ENCODE measurements around the gene DOCK2.
"Not testable (repeated sequence)": the region's sequence is repeated elsewhere in the genome, so short reads cannot be mapped to it uniquely, and the experiment has no call there.

The DOCK2 gene

DNA sequence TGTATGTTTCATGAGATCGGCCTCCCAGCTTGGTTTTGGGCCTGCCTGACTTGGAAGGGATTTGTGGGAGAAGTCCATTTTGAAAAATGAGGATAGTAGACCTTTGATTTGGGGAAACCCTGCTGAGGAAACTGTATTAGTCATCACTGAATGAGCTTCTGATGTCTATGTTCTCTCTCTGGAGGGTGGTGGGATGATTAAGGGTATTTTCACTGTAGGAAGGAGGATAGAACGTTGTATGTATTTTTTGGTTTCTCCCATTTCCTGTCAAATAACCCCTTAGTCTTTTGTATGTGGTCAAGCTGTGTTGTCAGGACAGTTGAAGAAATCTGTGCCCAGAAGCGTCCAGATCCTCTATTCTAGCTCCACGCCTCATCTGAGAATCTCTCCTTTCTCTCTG is 191.3 kb downstream of the DOCK2 start:
- DNase-seq (ENCODE audit: low read depth), result no peak

DNA sequence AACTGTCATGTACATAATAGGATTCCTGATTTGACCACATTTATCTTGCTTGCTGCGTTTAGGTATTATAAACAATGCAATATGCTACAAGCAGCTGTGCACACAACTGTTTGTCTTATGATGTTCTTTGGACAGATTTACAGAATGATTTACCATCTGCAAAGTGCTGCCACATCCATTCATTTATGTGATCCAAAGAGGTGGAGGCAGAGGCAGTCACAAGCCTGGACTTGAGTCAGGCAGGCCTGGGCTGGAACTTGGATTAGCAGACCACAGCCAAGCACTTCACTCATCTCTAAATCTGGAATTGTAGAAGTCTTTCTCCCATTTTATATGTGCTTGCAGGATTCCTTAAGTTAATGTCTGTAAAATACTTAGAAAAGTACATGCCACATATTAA is 194.3 kb downstream of the DOCK2 start:
- no peak for DNase-seq (ENCODE audit: low read depth)

DNA sequence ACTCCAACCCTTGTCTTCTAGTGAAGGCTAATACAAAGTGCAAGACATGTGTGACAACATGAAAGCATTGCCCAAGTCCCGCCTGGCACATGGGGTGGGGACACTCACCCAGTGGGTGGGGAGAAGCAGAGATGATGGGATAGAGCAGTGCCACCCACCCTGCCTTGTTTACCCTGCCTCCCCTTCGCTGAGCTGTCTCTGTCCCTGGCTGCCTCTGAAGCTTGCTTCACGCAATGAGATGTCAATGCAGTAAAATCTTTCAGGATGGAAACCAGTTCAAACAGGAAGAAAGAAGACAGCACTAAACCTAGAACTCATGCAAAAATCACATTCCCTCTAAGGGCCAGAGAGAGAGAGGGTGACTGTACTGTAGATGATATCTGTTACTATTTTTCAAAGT is 195.2 kb downstream of the DOCK2 start:
- DNase-seq (ENCODE audit: low read depth), result no peak

DNA sequence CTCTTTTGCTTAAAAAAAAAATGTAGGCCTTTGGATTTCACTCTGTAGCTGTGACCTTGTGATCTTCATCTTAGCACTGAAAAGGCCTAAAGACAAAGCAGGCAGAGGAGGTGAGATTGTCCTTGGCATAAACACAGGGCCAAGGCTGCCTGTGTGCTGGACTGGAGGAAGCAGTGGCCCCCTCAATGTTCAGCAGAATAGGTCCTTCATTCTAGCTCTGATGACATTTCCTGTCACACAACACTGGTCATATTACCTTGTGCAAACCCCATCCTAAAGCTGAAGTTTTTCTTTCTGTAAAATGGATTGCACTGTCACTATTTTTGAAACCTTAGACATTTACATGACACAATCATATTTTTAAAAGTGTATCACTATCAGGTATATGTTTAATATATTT is 195.8 kb downstream of the DOCK2 start:
- no peak for DNase-seq (ENCODE audit: low read depth)

DNA sequence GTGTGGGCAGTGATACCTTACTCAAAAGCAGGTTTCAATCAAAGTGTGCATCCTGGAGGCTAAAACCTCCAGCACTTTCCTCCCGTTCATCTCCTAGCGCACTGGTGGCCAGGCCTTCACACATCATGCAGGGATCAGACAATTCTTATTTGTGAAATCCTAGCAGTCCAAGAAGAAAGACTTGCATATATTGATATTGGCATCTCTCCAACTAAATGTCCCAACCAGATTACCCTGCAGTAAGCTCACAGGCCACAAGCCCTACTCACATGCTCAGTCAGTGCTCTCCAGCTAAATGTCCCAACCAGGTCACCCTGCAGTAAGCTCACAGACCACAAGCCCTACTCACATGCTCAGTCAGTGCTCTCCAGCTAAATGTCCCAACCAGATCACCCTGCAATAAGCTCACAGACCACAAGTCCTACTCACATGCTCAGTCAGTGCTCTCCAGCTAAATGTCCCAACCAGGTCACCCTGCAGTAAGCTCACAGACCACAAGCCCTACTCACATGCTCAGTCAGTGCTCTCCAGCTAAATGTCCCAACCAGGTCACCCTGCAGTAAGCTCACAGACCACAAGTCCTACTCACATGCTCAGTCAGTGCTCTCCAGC is 196.7 kb downstream of the DOCK2 start:
- DNase-seq (ENCODE audit: low read depth), result not testable (repeated sequence)

DNA sequence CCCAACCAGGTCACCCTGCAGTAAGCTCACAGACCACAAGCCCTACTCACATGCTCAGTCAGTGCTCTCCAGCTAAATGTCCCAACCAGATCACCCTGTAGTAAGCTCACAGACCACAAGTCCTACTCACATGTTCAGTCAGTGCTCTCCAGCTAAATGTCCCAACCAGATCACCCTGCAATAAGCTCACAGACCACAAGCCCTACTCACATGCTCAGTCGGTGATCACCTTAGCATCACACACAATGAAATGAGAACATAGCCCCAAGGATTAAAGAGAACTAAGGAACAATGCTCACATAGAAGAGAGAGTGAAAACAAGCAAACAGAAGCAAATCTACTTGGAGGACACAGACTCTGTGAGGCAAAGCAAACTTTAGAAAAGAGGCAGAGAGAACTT is 197.5 kb downstream of the DOCK2 start:
- DNase-seq (ENCODE audit: low read depth), result not testable (repeated sequence)

DNA sequence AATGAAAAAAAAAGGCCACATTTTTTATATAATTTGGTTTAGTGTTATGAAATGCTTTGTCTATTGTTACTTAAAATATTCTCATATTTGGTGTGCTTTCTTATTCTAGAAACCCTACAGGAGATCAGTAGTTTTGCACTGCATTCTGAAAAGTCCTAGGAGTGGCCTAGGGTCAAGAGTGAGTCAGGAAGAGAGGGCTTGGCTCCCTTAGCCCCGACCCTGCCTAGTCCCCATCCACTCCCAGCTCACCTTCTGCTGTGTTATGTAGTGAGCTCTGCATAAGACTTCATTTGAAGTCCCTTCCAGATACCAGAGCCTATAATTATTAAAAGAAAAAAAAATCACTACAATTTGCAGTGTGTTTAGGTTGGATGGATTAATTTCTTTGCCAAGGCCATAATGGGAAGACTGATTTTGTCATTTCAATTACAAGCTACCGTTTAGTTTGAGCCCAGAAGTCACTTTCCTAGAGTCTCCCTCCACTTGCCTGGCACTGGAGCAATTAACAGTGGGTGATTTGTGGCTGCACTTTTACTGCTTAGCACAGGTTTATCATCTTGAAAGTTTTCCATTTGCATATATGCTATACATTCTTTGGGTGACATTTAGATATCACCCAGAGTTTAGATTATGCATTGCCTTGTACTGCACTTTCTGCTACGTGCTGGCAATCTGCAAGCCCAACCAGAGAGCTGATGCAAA is 199.9 kb downstream of the DOCK2 start:
- no peak for DNase-seq (ENCODE audit: low read depth)

DNA sequence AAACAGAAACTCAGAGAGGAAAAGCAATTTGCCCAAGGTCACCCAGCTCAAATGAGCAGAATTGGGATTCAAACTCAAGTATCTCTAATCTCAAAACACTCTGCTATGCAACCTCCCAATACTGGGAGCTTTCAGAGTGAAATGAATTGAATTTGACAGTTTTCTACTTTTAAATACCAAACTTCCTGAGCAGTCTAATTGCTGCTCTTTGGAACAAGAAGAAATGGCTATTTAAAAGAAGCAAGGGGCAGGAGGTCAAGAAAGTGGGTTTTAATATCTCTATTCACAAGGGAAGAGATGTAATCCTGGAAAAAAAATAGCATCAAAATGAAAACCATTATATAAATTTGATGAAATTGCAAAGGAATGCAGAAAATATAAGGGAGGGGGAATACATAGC is 200.6 kb downstream of the DOCK2 start:
- no peak for DNase-seq (ENCODE audit: low read depth)

DNA sequence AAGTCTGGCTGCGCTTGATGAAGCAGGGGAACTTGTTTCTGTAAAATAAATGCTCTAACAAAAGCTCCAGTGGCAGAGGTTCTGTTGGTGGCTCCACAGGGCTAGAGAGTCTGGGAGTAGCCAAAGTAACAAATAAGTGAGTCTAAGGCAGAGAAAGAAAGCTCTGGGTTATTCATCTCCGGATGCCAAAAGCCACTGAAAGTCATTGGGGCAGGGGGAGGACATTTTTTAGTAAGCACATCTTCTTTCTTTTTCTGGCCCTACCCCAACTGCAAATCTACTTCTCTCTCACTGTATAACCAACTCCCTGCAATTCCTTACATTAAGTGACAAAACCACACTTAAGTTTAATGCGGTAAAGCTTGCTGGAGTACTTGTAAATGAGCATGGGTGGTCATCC is 201.6 kb downstream of the DOCK2 start:
- DNase-seq (ENCODE audit: low read depth), result no peak

DNA sequence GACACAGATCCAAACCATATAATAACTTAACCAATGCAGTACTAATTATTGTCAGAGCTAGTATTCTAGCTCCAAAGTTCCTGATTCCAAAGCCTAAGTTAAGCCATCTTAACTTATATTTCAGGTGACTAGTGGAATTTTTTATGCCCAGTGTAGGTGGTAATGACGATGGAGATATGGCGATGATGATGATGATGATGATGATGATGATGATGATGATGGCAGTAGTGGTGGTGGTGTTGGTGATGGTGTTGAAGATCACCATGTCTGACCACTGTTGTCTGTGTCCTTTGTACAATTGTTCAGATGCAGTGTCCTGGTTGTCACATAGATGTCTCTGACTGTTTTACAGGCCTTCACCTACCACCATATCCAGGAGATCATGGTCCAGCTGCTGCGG is 203.3 kb downstream of the DOCK2 start:
- no peak for DNase-seq (ENCODE audit: low read depth)

DNA sequence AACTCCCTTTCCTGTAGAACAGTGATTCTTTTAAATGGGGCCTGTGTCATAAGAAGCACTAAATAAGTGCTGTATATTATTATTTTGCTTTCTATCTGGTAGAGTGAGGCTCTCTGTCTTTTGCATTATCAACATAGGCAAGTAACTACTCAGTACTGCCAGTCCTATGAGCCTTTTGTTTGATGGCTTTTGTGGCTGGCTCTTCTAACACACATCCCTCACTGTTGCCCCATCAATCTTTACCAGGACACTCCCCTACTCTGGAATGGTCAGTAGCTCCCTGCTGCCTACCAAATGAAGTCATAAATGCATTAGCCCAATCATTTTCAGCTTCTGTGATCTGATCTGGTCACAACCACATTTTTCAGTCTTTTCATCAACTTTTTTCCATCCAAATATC is 205.6 kb downstream of the DOCK2 start:
- DNase-seq (ENCODE audit: low read depth), result no peak

DNA sequence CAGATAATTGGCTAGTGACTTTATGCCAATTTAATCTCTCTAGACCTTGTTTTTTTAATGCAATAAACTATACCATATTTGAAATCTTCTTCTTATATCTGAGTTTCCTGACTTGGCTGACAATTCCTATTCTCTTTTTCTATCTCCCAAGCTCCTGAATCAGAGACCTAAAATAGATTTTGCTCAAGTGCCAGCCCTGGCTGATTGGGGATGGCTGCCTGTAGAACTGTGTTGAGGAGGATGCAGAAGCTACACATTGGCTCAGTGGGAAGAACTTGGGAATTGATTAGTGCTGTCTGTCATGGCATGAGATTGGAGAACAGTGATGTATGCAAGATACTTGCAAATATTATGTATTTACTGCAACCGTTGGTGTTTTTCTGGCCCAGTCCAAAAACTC is 210.4 kb downstream of the DOCK2 start:
- no peak for DNase-seq (ENCODE audit: low read depth)

DNA sequence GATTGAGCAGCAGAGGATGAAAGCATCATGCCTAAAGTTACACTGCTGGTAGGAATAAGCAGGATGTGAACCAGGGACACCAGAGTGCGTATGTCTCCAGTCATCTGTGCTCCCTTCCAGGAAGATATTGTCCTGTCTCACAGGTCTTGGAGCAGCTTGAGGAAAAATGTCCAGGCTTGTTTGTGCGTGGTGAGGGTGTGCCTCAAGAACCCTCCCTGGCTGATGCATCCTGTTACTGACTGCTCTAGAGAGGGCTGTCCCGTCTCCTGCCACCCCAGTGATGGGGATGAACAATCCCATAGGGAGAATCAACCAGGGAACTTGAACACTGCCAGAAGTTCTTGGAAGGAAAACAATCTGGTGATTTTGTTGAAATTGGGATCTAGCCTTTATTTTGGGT is 211.2 kb downstream of the DOCK2 start:
- DNase-seq (ENCODE audit: low read depth), result no peak

DNA sequence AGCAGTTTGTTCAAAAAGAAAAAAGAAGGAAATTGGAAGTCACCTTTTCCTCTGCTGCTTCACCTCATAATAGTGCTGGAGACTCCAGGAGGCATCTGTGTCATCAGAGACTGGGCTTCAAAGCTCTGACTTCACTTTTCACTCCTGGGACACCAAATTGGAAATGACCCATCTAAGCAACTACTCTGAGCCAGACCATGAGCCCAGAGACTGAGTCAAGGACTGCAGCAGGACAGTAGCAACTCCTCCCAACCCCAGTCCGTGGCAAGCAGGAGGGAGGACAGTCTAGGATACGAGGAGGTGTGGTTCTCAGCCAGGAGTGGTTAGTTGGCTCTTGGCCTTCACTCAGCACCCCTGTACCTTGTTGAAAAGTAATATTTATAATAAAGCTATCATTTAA is 211.7 kb downstream of the DOCK2 start:
- DNase-seq (ENCODE audit: low read depth), result no peak

DNA sequence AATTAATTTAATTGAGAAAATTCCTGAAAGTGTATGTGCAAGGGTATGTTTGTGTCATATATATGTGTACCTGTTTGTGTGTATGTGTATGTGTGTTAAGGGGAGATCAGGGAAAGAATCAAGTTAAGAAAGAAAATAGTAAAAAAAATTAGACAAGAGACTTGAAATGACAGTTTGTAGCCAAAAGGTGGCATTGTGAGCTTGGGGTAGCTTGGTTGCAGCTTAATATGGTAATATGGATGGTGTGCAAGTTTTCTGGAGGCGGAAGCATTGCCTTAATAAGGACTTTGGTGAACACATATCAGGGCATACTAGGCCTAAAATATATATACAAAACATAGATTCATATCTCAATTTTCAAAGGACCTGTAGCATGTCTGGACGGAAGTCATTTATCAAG is 213.3 kb downstream of the DOCK2 start:
- DNase-seq (ENCODE audit: low read depth), result no peak

DNA sequence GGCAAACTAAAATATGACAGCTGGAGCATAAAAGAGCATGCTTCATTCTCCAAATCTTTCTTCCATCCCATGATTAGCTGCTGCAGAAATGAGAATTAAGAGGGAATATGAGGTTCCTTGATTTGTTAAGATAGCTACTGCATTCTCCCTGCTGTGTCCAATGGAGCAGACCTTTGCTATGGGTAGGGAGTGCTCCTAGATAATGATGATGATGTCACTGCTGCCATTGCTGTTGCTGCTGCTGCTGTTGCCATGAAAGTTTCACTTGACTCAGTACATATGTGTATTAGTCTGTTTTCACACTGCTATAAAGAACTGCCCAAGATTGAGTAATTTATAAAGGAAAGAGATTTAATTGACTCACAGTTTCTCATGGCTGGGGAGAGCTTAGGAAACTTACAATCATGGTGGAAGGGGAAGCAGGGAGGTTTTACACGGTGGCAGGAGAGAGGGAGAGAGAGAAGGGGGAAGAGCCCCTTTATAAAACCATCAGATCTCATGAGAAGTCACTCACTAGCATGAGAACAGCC is 214.3 kb downstream of the DOCK2 start:
- DNase-seq (ENCODE audit: low read depth), result no peak

DNA sequence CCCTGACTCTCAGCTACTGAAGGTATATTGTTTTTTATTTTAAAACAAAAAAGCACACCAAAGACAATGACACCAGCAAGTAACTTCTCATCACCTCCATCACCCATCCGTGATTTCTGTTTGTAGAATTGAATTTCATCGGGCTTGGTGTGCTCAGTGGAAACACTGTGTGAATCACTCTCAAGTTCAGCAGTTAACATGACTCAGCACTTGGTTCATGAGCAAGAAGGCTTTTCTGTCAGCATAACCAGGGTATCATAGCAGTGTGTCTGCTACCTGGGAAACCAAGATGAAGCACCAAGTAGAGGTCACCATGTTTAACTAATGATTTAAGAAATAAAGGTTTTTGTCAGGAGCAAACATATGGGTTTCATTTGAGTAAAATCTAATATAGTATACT is 219.5 kb downstream of the DOCK2 start:
- no peak for DNase-seq (ENCODE audit: low read depth)

DNA sequence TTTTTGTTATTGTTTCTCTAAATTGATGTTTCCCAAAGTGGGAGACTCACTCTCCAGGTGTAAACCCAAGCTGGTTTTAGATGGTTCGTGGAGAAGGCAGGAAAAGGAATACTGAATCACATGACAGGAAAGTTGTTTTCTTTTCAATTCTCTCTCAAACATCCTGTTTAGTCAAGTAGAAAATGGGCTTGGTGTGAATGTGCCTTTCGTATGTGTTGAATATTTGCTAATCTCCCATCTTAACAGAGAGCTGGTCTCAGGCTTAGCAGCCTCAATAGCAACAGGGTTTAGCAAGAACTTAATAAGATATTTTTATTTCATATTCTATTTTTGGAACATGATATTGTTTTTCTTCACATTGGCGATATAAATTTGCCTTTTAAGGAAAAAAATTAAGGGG is 223.5 kb downstream of the DOCK2 start:
- DNase-seq (ENCODE audit: low read depth), result no peak

DNA sequence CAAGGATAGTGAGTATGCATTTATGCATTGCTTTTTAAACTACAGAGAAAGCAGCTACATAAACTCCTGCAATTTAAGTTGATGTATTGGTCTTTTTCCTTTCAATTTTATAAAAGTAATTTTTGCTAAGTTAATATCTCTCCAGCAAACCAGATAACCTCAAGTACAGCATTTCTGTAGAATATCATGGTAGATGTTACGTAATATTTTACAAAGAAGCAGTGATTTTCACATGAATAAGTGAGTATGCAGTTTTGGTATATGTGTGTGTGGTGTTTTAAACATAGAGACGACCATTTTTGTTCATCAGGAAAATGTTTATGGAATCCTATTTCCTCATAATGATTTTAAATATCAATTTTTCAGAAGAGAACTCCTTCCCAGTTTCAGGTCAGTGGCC is 224.4 kb downstream of the DOCK2 start:
- DNase-seq (ENCODE audit: low read depth), result no peak

DNA sequence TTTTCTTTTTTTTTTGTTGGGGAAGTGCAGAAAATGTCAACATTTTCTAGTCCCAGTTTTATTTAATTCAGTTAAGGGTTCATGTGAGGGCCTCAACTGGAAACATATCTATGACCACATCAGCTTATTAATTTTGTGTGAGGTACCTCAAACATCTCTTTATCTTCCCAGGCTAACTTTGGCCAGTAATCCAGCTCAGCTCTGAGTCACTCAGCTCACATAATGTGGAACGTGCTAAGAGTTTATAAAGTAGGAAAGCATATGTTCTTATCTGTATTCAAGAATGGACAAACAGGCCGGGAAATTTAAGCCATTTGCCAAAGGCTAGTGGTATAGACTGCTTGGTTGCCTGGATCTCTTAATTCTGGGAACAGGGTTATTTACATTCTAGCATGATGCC is 224.9 kb downstream of the DOCK2 start:
- no peak for DNase-seq (ENCODE audit: low read depth)

DNA sequence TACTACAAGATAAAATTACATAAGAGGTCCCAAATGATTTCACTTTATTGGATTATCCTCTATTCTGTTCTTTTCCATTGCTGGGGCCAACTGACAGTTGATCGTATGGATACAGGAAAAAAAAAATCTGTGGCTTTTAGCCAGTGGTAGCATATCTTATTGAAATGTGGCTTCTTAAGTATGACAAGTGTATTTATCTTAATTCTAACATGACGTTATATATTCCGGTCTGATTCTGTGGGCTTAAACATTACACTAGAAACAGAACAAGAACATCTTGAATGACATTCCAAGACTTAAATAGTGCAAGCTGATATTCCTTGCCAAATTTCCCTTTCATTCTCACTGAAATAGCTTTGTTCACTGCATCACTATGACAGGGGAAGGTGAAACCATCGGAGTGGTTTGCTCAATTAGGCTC is 225.3 kb downstream of the DOCK2 start:
- DNase-seq (ENCODE audit: low read depth), result no peak

DNA sequence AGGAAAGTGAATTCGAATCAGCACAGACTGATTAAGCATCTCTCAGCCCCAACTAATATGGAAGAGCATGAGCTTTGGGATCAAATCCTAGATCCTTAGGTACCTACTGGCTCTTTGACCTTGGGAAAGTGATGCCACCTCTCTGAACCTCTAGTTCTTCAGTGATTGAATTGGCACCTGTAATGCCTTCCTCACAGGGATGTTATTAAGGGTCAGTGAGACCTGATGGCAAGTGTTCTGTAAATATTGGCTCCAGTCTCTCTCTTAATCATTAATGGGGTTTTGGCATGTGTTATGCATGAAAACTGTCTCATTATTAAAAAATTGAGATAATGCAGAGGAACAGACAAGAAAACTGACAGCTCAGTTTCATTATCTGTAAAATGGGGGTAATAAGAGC is 227.4 kb downstream of the DOCK2 start:
- DNase-seq (ENCODE audit: low read depth), result no peak

DNA sequence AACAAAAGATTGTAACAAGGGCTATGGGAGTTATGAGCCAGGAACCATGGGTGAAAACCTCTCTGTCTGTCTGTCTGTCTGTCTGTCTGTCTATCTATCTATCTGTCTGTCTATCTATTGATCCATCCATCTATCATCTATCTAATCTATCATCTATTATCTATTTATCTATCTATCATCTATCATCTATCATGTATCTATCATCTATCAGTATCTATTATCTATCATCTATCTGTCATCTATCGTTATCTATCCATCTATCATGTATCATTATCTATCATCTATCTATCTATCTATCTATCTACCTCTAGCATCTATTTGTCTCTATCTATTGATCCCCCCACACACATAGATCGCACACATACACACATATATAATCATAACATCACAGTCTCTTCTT is 230.3 kb downstream of the DOCK2 start:
- no peak for DNase-seq (ENCODE audit: low read depth)

DNA sequence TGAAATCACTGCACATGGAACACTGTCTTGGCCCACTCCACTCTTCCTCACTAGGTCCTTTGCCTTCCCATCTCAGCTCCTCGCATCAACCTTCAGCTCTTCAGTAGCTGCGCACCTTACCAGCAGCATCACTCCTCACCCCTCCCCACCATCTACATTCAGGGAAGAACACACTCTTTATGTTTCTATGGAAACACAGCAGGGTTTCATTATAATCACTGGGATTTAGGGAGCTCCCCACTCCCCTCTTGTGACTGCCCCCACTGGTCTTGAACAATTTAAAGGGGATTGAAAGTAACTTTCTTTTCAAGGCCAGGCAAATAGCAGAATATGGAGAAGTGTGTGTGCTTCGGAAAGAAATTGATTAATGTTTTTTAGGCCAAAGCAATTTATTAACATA is 232.0 kb downstream of the DOCK2 start:
- no peak for DNase-seq (ENCODE audit: low read depth)
